Esophagus muscularis mucosa (tissue), 4 donors: ENCODE results near the gene ELFN2. TPM values are rescaled to one million over a fixed set of nuclear protein-coding genes. Genes with fewer than 3 reads are reported as not detected.

Experiments
- DNase-seq: peaks from one replicate; pipeline ENCODE4 v3.0.0-alpha.2; 2017; ENCODE audit errors: extremely low spot score
- H3K27ac ChIP-seq, 4 donors: fragments of 200-600 bp; sonication (generic); replicated peaks in 1 of 4; 1 replicate in 3 of 4; 2 replicates in 1 of 4; pipeline ENCODE4 v1.5.1; 2016 to 2019; ENCODE audit warnings: mild to moderate bottlenecking in 1 of 4
- H3K27me3 ChIP-seq, 4 donors: fragments of 200-600 bp; sonication (generic); one replicate each; pipeline versions ENCODE4 v1.5.1 to v1.6.0; 2016 to 2019
- H3K36me3 ChIP-seq, 4 donors: fragments of 200-600 bp; sonication (generic); one replicate each; pipeline ENCODE4 v1.5.1; 2016 to 2019
- H3K4me1 ChIP-seq, 4 donors: fragments of 200-600 bp; sonication (generic); one replicate each; pipeline ENCODE4 v1.5.1; 2016 to 2019
- H3K4me3 ChIP-seq, 4 donors: fragments of 200-600 bp; sonication (generic); 1 replicate in 2 of 4; 2 replicates in 2 of 4; pipeline ENCODE4 v1.5.1; 2016 to 2019; ENCODE audit warnings: mild to moderate bottlenecking in 4 of 4, moderate library complexity in 1 of 4
- H3K9me3 ChIP-seq, 4 donors: fragments of 200-600 bp; sonication (generic); 1 replicate in 3 of 4; 2 replicates in 1 of 4; pipeline ENCODE4 v1.5.1; 2016 to 2019
- CTCF ChIP-seq, 3 experiments: fragments of 200-600 bp in 2 of 3; fragments of 450-650 bp in 1 of 3; sonication (generic) in 2 of 3; IDR thresholded peaks; one replicate each; pipeline ENCODE4 v1.5.1; 2017 to 2019; ENCODE audit warnings: antibody characterized with exemption in 3 of 3, mild to moderate bottlenecking in 2 of 3, moderate library complexity in 1 of 3
- EP300 ChIP-seq: sonication (generic); formaldehyde crosslinking; IDR thresholded peaks from one replicate; pipeline ENCODE4 v1.6.1; 2017; ENCODE audit warnings: antibody characterized with exemption
- POLR2A ChIP-seq: fragments of 450-650 bp; IDR thresholded peaks from one replicate; pipeline ENCODE4 v1.6.1; 2017; ENCODE audit warnings: antibody characterized with exemption, moderate library complexity, mild to moderate bottlenecking, low read depth
- POLR2AphosphoS5 ChIP-seq, 2 donors: sonication (generic); formaldehyde crosslinking; IDR thresholded peaks; one replicate each; pipeline ENCODE4 v1.6.1; 2017; ENCODE audit warnings: antibody characterized with exemption in 2 of 2
- WGBS: methylation state at CpG from one replicate; pipeline ENCODE4 v1.1.5; 2018; 5-methylcytosine and 5-hydroxymethylcytosine counted together
- intact Hi-C: fragments of 100-400 bp; cut with DNase I; formaldehyde crosslinking; loops from one replicate; pipeline ENCODE4 v1.15.1; 2023
- total RNA-seq, 4 donors: library from RNA; depleted of rRNA; stranded (reverse); fragments of >200 nt; gene quantifications; one replicate each; pipeline versions ENCODE4 v1.1.0 to v1.2.1, GENCODE V29; 2016

ELFN2 gene
- total RNA-seq, 4 donors from 2014 or later = 0.17 TPM; not detected in 2

GRCh38 chr22:37340331-37341262, 86.7 kb downstream of the ELFN2 start:
- no peaks in the 10 kb centered on the region for H3K9me3 ChIP-seq
- TF ChIP-seq POLR2AphosphoS5 (IDR thresholded peaks at IDR 0.05) (no peak), EP300 (no peak), CTCF (IDR thresholded peaks at IDR 0.05) (no peak), POLR2A (no peak)
- peaks cover 0 to 1% (median under 1%) of the 10 kb centered on the region in 4 donors for H3K4me1 ChIP-seq
- peaks cover 0 to 92% (median 0%) of the 10 kb centered on the region in 4 donors for H3K27me3 ChIP-seq
- no peak overlapping the region for H3K4me3 ChIP-seq
- H3K36me3 ChIP-seq = no peaks in the 10 kb centered on the region
- intact Hi-C loops = no loop called here
- DNase-seq = no peak
- H3K27ac ChIP-seq = no peak overlapping the region
- 52% methylated on average over 24 of the region's 24 CpGs for WGBS

- WGBS = 92% methylated on average over 10 of the region's 10 CpGs
- peaks cover 0 to 15% (median 8%) of the 10 kb centered on the region in 4 donors for H3K4me1 ChIP-seq
- H3K4me3 ChIP-seq = no peak overlapping the region
- TF ChIP-seq CTCF (IDR thresholded peaks at IDR 0.05) = no peak
- TF ChIP-seq EP300 = no peak
- no peak for TF ChIP-seq POLR2A
- no peak for TF ChIP-seq POLR2AphosphoS5 (IDR thresholded peaks at IDR 0.05)
- no peak for DNase-seq
- H3K27ac ChIP-seq = no peak overlapping the region
- H3K27me3 ChIP-seq = peaks cover 0 to 98% (median 16%) of the 10 kb centered on the region in 4 donors
- no peaks in the 10 kb centered on the region for H3K9me3 ChIP-seq
- no peaks in the 10 kb centered on the region for H3K36me3 ChIP-seq
- intact Hi-C loops = no loop called here
Observed at GRCh38 chr22:37338539-37339246, 88.6 kb downstream of the ELFN2 start.

- no peaks in the 10 kb centered on the region for H3K9me3 ChIP-seq
- no peak overlapping the region for H3K4me3 ChIP-seq
- WGBS = 73% methylated on average over 7 of the region's 8 CpGs
- H3K4me1 ChIP-seq = peaks cover 0 to 15% (median 8%) of the 10 kb centered on the region in 4 donors
- no peaks in the 10 kb centered on the region for H3K36me3 ChIP-seq
- intact Hi-C loops = no loop called here
- peaks cover 3 to 98% (median 26%) of the 10 kb centered on the region in 4 donors for H3K27me3 ChIP-seq
- no peak overlapping the region for H3K27ac ChIP-seq
- DNase-seq = no peak
- TF ChIP-seq POLR2A = no peak
- no peak for TF ChIP-seq EP300
- no peak for TF ChIP-seq POLR2AphosphoS5 (IDR thresholded peaks at IDR 0.05)
- TF ChIP-seq CTCF (IDR thresholded peaks at IDR 0.05) = no peak
Observed at GRCh38 chr22:37337204-37337943, 89.9 kb downstream of the ELFN2 start.

GRCh38 chr22:37336579-37336978, 90.7 kb downstream of the ELFN2 start:
- H3K27me3 ChIP-seq = peaks cover 4 to 98% (median 34%) of the 10 kb centered on the region in 4 donors
- H3K4me3 ChIP-seq = no peak overlapping the region
- H3K36me3 ChIP-seq = no peaks in the 10 kb centered on the region
- no peak for TF ChIP-seq EP300
- WGBS = 71% methylated on average over 8 of the region's 8 CpGs
- peaks cover 0 to 15% (median 8%) of the 10 kb centered on the region in 4 donors for H3K4me1 ChIP-seq
- intact Hi-C loops = no loop called here
- DNase-seq = no peak
- H3K27ac ChIP-seq = no peak overlapping the region
- no peaks in the 10 kb centered on the region for H3K9me3 ChIP-seq
